Measurements from ENCODE around the gene NPTX1. TPM values are rescaled to one million over a fixed set of nuclear protein-coding genes. Genes with fewer than 3 reads are reported as not detected.

Gene NPTX1
- total and polyA plus RNA-seq, 9 of the 15 experiments (the other 6 are each of a cell fraction or from before 2014, with no cell fraction given), result 0.04 TPM; not detected in 8

GRCh38 chr17:80439499-80439898, 36.9 kb downstream of the NPTX1 start (continued):
- TF ChIP-seq ZNF507 (tag; conservative IDR thresholded peaks at IDR 0.05) (no peak), SMAD4 (CRISPR knock-in tag; conservative IDR thresholded peaks at IDR 0.05) (no peak), MCM3 (IDR thresholded peaks at IDR 0.05) (no peak)

GRCh38 chr17:80438806-80439205, 37.6 kb downstream of the NPTX1 start:
- H3K9me3 ChIP-seq (replicated peaks; ENCODE audit: control insufficient read depth, insufficient read depth, low read depth, low read length), result no peaks in the 10 kb centered on the region; the same call in 1 of the 2 replicates
- POLR2A ChIA-PET, result interaction anchor here (0.7 kb wide), 1 partner anchor 104 kb away, joined by 3 read pairs; no protein-coding TSS in a partner anchor
- H3K9ac ChIP-seq (ENCODE audit: insufficient read depth in 1 of 2, low read depth in 2 of 2, low read length in 2 of 2), result no peak overlapping the region; a peak in 1 of 4 replicates
- H3K4me1 ChIP-seq (replicated peaks in 1 of 2; ENCODE audit: control insufficient read depth in 2 of 2, insufficient read depth in 2 of 2, low read length in 2 of 2), result peaks cover 0 to 16% of the 10 kb centered on the region in 2 experiments; a peak in 2 of 5 replicates
- H3K27me3 ChIP-seq (ENCODE audit: control insufficient read depth in 2 of 2, insufficient read depth in 2 of 2, low read length in 2 of 2), result peaks cover 22 to 49% of the 10 kb centered on the region in 2 experiments; a peak in 3 of 5 replicates
- H3K4me2 ChIP-seq (ENCODE audit: insufficient read depth, low read length), result no peak overlapping the region
- DNase-seq (ENCODE audit: extremely low read depth in 1 of 4, low spot score in 3 of 4), result no peak
- BruUV-seq (replicated peaks), result no TSS peak
- H3K27ac ChIP-seq (ENCODE audit: extremely low read depth, low read depth, low read length), result no peak overlapping the region
- CTCF ChIA-PET (ENCODE audit: low intra/inter-chr PET ratio), result no interaction called here
- peaks cover 8% of the 10 kb centered on the region for H4K20me1 ChIP-seq (replicated peaks; ENCODE audit: control insufficient read depth, insufficient read depth, low read length)
- FAIRE-seq, result no peak
- H3K4me3 ChIP-seq, result no peak overlapping the region
- no peaks in the 10 kb centered on the region for H3K79me2 ChIP-seq (ENCODE audit: control insufficient read depth, insufficient read depth, low read length)
- ATAC-seq, result no peak
- intact Hi-C loops (cut with micrococcal nuclease) (no loop called here), in situ Hi-C loops (cut with MboI) (no loop called here)
- TF ChIP-seq FOXA1 (IDR thresholded peaks at IDR 0.05; ENCODE audit: borderline replicate concordance) (no peak), ZNF354B (CRISPR knock-in tag; IDR thresholded peaks at IDR 0.05) (no peak), TCF7 (IDR thresholded peaks at IDR 0.05; ENCODE audit: borderline replicate concordance) (no peak), BMI1 (IDR thresholded peaks at IDR 0.05; ENCODE audit: low read length) (no peak), ETV5 (CRISPR knock-in tag; IDR thresholded peaks at IDR 0.05; ENCODE audit: low read depth) (no peak), CSDE1 (IDR thresholded peaks at IDR 0.05) (no peak), DEAF1 (CRISPR knock-in tag; IDR thresholded peaks at IDR 0.05) (no peak), NFRKB (IDR thresholded peaks at IDR 0.05; ENCODE audit: low read depth) (no peak), HDAC3 (IDR thresholded peaks at IDR 0.05; ENCODE audit: borderline replicate concordance, partially characterized antibody) (no peak)
- H2AFZ ChIP-seq (ENCODE audit: low read depth, low read length), result no peak overlapping the region
- WGBS (ENCODE audit: insufficient coverage, low coverage, missing lambda C conversion rate), result 2% methylated on average over 5 of the region's 5 CpGs
- H3K9me1 ChIP-seq (ENCODE audit: control insufficient read depth, insufficient read depth, low read length), result no peaks in the 10 kb centered on the region
- no peaks in the 10 kb centered on the region for H3K36me3 ChIP-seq (ENCODE audit: control insufficient read depth, insufficient read depth, low read length)
